Stimulated activated CD8-positive, alpha-beta memory T cell treated with anti-CD3 and anti-CD28 coated beads, Interleukin-4, amount 100 ng/mL, for 48 hours (primary cell): ENCODE measurements around the gene PSMB11.

ENCODE experiments used
- DNase-seq: peaks from one replicate; pipeline ENCODE4 v3.0.0-alpha.2; 2020

Gene PSMB11

DNA sequence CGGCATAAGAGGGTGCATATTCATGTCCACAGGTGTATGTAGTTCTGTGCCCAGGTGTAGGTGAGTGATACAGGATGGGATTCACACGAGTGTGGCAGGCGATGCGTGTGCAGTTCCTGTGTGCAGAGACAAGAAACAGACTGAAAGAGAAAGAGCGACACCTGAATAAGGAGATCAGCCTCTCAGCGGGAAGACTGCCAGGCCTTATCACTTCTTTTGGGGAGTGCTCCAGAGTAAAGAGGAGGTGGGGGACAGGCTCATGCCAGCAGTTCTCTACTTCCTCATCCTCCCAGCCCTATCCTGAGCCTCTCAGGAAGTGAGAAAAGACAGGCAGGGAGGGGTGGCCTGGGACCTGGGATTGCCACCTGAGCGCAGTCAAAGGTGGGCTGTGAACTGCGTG lies 2.8 kb downstream of the PSMB11 start:
- no peak for DNase-seq

DNA sequence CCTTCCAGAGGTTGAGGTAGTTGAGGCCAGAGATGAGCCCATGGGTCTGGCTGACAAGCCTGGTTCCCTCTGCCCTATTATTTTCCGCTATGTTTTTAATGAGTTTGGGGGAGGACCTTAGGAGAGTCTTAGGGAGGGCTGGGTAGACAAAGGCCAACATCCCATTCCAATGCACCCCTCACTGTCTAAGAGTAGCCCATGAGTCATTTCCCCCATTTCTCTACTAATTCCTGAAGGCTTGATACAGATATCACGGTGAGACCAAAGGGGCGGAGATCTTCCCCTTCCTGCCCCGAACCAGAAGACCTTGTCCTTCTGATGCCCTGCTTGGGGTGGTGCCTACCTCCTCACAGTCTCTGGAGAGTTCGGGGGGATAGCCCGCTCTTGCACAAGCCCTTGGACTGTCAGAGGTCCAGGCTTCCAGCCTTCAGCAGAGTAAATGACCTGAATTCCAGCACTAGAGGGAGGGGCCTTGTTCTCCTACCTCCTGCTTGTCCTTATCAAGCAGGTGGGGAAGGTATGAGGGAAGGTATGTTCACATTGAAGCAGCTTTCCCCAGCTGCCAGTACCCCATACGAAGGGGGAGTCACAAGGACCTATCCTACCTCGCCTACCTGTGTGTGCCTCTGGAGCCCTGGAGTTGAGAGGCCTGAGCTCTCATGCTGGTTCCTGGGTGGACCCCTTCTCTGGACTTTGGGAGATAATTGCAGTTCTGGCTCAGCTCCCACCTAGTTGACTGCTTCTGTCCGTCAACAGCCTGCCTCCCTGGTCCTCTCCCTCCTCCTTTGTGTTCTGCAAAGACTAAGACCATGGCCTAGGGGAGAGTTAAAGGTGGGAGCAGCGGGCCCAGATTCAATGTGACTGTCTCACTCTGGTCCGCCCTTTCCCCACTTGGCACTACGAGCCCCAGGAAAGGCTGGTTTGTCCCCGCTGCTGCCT lies 3.7 kb downstream of the PSMB11 start:
- DNase-seq = no peak

DNA sequence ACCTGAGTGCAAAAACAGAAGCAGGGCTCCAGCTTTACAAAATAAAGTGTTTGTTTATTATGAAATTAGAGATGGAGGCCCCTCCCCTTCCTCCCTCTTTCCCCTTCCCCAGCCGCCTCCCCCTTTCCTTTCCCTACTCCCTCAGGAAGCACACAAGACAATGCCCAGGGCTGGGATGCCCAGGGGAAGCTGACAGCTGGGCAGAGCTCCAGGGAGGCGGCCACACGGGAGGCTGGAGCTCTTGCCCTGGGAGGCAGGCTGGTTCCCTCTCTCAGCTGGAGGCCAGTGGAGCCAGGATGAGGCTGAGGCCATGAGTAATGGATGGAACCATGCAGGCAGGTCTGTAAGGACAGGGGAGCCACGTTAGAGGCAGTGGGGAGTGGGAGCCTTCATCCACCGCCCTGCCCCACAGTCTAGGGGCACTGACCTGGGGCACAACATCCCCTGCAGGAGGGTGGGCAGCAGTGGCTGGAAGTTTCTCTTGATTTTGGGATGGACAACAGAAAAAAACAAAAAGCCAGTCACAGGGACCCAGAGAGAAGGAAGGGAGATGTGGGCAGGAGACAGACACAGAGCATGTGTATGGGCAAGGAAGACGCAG lies 5.1 kb downstream of the PSMB11 start:
- DNase-seq = no peak

DNA sequence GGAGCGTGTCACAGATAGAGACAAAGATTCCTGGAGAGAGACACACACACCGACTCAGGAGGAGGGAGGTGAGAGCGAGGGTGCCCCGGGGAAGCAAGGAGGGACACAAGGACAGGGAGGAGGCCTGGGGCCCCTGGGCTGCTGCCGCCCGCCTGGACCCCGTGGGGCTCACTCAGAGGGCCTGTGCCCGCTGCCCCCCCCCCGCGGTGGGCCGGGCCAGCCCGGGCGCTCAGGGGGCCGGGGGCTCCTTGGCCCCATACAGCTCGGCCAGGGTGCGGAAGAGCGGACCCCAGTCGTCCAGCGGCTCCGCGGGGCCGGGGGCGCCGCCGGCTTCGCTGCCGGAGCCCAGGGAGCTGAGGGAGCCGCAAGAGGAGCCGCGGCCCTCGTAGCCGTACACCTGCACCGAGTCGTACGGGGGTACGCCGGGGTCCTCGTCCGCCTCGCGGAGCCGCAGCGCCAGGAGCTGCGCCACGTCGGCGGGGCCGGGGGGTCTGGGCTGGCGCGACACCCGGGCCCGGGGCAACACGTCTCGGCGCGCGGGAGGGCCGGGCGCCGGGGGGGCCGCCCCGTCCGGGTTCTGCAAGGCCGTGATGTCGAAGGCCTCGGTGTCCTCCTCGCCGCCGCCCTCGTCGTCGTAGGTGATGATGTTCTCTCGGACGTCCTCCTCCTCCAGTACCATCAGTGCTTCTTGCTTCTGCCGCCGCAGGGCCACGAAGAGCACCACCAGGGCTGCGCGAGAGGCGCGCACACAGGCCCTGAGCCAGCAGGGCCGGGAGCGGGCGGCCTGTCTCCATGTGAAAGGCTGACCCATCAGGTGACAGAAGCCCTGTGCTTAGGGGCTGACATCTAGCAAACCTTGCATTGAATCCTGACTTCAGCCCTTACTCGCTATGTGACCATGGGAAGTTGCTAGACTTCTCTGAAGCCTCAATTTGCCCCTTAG lies 6.0 kb downstream of the PSMB11 start:
- DNase-seq = no peak

DNA sequence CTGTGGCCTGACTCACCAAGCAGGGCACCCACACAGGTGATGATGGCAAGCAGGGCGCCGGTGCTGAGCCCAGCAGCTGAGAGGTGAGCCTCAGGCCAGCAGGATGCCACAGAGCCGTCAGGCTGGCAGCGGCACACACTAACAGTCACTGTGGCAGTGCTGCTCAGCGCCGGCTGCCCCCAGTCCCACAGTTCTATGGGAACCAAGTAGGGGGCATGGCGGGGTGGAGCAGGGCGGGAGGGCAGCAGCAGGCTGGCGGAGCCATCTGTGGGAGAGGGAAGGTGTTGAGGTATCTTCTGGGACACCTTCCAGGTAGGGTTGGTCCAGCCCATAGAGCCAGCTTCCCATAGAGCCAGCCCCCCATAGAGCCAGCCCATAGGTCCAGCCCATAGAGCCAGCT lies 7.0 kb downstream of the PSMB11 start:
- DNase-seq = no peak

DNA sequence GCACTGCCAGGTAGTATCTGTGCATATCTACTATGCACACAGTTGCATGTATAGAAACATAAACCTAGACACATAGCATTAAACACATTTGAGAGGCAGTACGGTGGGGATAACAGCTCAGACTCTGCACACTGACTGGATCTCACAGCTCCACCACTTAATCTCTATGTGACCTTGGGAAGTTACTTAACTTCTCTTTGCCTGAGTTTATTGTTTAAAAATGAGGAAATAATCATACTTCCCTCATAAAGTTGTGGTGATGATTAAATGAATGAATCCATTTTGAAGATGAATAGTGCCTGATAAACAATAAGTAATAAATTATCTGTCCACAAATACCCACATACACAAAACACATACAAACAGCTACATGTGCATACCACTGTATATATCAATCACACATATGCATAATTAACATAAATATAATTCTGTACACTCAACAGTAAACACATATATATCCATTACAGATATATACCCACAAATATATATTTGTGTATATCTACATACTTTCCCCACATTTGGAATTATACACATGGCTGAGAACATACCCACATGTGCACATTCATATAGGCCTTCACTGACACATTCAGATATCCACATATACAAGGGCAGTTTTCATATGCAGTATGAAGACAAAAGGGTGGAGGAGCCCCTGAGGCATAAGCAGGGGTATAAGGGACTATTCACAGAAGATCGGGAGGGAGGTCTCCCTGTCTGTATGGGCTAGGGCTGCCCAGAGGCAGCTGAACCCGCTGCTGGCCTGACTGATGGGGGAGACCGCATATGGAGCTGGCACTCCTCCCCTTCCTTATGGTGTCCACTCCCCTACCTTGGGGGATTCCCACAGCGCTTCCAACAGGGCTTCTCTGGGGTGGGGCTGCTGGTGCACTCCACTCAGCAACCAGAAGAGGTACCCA lies 9.4 kb downstream of the PSMB11 start:
- DNase-seq = no peak

DNA sequence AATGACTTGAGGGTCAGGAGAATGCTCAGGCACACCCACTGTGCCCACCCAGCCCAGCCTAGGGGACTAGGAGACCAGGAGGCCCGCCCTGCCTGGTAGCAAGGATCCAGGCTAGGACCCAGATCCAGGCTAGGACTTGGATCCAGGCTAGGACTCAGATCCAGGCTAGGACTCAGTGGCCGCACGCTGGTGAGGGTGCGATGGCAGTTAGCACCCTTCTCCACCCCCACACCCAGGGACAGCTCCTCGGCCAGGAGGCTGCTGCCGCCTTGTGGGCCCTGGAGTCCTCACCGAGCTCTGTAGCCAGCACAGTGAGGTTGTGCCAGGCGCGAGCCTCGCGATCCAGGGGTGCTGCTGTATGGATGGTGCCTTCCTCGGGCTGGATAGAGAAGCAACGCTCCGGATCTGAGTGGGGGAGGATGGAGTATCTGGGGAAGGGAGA lies 10.2 kb downstream of the PSMB11 start:
- DNase-seq = no peak

DNA sequence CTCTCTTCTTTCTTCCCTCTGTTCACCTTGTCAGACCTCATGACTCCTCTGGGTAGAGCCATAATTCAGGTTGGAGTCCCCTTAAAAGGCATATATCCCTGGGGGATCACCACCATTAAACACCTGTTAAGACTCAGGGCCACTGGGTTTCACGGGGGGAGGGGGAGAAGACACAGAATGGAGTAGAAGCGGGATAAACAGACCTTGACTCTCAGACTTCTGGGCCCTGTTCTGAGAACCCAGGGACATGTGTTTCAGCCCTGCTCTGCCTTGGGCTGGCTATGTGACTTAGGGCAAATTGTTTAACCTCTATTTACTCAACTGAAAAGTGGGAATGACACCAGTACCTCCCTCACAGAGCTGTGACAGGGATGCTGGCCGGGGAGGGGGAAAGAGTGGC lies 10.7 kb downstream of the PSMB11 start:
- DNase-seq = no peak

DNA sequence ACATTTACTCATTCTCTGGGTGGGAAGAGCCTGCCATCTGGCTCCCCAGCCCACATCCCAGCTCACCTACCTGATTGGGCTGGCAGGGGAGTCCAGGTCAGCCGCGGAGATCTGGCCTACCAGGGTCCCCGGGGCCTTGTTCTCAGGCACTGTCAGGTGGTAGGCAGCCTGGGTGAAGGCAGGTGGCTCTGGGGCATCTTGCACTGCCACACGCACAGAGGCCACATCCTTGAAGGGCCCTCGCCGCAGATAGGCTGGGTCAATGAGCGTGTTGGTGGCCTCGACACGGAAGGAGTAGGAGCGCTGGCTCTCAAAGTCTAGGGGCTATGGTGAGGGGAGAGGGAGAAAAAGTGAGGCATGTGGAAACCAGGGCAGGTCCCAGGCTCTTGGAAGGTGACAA lies 11.4 kb downstream of the PSMB11 start:
- no peak for DNase-seq

DNA sequence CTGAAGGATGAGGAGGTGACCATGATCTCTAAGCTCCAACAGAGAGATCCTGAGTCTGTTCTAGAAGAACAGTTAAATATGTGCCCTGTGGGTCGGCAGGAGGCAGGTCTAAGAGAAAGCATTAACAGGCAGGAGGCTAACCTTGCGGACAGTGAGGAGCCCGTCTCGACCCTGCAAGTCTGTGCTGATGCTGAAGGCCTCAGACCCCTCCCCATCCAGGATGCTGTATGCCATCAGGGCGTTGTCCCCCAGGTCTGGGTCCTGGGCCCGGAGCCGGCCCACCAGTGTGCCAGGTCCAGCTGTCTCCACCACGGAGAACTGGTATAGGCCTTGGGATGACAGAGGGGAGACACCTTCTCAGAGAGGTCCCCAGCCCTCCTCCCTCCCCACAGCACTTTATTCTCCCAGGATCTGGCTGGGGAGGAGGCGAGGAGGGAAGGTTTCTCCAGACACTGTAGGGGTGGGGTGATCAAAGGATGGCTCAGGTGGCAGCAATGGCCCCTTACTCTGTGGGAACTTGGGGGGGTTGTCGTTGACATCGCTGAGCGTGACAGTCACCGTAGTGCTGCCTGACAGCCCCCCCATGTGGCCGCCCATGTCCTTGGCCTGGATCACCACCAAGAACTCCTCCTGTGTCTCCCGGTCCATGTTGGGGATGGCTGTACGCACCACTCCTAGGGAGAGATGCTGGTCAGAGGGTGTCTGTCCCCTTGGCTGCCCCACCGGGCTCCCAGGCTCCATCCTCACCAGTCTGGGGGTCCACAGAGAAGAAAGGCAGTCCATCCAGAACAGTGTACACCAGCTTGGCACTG lies 12.2 kb downstream of the PSMB11 start:
- peak; percentile 64 for DNase-seq

DNA sequence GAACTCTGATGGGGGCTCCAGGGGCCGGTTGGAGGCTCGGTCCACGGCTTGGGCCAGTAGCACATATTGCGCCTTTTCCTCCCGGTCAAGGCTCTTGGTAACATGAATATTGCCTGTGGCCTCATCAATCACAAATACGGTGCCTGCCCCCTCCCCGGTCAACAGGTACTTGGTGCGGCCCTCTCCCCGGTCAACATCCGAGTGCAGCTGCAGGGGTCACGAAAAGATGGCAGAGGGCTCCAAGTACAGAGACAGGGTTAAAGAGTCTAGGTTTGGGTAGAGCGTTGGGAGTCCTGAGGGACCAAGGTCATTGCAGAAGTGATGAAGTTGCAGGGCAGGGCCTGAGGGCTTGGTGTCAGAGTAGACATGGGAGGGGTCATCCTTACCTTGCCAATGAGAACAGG lies 13.1 kb downstream of the PSMB11 start:
- no peak for DNase-seq

DNA sequence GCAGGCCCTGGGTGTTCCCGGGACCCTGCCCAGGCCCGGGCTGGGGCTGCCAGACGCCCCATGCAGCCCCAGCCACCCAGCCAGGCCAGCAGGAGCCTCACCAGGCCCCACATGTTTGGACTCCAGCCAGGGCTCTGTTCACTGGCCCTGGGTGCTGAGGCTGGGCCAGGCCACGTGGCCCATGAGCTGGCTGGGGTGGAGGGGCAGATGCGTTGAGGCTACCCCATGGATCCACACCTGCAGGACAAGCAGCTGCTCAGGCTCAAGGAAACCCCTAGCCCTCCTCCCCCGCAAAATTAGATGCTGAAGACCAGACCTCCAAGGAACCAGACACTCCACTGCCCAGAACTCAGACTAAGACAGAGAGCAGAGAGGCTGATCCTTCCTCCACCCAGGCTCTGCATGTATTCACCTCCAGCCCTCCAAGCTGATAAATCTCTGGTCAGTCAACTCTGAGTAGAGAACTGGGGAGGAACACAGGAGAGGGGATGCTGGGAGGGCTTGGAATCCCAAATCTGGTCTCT lies 13.7 kb downstream of the PSMB11 start:
- no peak for DNase-seq

DNA sequence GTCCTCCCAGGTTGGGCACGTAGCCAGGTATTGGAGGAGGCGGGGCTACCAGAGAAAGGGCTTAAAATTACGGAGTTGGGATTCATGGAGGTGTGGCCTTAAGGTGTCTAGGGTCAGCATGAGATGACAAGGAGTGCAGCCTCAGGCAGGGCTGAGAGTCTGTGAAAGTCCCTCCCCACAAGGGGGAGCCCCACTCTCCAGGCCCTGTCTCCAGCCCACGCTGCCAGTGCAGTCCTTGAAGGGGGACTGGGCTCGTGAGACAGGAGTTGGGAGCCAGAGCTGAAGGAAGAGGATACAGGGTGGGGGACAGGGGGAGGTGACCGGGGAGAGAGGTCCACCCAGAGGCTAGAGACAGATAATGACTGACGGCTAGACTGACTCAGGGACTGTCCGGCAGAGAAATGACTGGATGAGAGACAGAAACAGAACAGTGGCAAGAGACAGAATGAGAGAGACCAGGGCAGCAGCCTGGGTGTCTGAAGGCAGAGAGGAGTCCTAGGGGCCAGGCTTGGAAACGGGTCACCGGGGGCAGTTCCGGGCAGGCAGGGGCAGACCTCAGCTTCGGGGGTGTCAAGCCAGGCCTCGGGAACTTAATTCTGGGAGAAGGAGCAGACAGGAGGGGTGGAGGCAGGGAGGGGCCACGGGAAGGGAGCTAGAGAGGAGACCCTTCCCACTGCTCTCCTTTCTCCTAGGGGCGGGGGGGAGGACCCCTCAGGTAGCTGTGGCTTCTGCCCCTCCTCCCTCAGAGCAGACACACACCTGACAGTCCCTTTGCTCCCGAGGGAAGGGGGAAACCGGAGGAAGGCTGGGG lies 14.3 kb downstream of the PSMB11 start:
- DNase-seq = peak; percentile 76

DNA sequence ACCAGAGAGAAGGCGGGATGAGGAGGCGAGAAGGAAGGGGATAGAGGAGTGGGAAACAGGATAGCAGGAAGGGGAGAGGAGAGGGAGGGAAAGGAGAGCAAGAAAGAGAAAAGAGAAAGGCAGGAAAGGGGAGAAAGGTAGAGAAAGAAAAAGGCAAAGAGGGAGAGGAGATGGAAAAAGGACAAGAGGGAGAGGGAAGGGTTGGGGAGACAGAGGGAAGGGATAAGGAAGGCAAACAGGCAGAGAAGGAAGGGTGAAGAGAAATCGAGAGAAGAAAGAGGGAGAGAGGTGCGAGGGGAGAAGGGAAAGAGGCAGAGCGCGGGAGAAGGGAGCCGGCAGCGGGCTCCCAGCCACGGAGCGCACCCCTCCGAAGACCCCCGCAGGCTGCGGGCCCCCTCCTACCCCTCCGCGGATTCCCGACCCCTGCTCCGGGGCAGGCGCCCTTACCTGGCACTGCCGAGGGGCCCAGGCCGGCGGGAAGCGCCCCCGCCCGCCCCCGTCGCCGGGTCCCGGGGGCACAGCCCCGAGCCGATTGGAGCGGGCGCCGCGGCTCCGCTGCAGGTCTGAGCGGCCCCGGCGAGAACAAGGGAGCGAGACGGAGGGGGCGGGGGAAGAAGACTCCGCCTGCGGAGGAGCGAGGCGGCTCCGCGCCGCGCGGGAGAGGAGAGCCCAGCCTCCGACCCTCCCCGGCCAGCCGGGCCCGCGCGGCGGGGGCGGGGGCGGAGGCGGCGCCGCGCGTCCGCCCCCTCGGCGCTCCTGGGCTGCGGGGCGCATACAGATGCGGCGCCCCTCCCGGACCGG lies 15.1 kb downstream of the PSMB11 start, which contains the start of gene CDH24:
CDH24 (minus strand) TSS at position 565 of the 801 bp plus-strand sequence. CDS start 1,787 bp downstream, outside the sequence.
- peak; percentile 78 for DNase-seq

DNA sequence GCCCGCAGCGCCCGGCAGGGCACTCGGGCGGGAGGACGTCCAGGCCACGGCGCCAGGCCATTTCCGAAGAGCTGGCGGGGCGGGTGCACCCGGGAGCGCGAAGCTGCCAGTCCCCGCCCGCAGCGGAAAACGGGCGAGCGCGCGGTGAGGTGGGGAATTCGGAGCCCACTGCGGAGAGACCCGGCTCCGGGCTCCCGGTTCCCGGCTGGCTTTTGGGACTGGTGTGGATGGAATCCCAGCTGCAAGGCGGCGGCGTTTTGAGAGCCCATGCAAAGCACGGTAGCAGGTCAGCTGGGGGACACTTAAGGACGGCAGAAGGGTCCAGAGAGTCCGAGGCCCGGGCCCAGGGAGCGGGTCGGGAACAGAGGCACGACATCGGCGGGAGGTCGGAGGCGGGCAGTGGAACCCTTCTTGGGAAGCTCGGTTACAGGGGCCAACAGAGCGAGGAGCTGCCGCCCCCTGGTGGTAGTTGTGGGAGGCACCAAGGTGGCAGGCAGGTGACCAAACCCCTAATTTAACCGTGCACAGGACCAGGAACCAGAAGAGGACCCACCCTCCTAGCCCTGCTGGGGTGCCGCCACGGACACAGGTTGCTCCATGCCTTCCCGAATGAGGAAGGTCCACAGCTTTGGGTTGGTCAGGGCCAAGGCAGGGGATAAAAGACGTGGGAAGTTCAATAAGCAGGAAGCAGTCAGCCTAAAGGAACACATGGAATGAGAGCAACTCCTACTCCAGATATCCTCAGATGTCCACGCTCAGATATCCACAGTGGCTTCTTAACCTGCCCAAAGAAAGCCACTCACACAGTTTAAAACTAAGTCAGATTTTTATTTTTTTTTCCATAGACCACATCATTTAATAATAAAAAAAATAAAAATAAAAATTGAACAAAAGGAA lies 16.0 kb downstream of the PSMB11 start:
- peak; percentile 94 for DNase-seq

DNA sequence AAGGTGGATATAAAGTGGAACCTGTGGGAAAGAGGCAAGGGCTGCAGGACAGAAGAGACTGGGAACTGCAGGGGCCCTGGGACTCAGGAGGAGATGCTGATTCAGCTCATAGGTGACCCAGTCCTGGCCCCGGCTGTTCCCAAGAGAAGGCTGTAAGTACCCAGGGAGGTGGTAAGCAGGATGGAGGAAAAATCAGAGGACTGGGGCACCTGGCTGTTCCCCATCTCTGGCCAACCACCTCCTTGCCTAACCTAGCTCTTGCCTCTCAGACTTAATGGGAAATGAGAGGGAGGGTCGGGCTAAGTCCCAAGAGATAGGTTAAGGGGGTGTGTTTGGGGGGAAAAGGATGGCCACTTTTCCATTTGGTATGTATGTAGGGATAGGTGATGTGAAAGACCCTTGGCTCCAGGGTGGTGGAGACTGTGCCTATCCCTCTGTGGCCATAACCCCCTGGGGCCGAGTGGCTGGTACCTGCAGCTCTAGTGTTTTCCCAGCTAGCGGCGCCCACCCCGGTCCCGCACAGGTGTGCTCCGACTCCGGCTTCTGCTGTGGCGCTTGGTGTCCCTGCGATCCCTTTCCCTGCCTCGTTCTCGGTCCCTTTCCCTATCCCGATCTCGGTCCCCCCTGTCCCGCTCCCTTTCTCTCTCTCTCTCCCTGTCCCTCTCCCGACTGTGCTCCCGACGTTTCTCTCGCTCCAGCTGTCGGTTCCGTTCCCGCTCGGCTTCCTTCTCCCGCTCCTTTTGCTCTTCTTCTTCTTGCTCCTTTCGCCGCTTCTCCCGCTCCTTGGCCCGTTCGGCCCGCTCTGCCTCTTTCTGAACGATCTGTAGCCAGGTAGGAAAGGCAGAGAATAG lies 16.9 kb downstream of the PSMB11 start:
- DNase-seq = no peak
